Neural cell (in vitro differentiated cells): ENCODE results near the gene SURF6.

Experiments used
- CTCF ChIP-seq: fragments of 450-650 bp; IDR thresholded peaks from 2 replicates; pipeline ENCODE4 v1.5.1; 2014; ENCODE audit warnings: antibody characterized with exemption, mild to moderate bottlenecking, moderate library complexity; ENCODE audit not compliant: poor library complexity, severe bottlenecking
- EP300 ChIP-seq: fragments of 450-650 bp; conservative IDR thresholded peaks from 2 replicates; pipeline ENCODE4 v1.6.1; 2014; ENCODE audit warnings: antibody characterized with exemption, mild to moderate bottlenecking, moderate library complexity; ENCODE audit not compliant: poor library complexity, severe bottlenecking
- POLR2AphosphoS5 ChIP-seq: IDR thresholded peaks from 2 replicates; pipeline ENCODE4 v1.6.1; 2012

- TF ChIP-seq CTCF, result no peak
- no peak for TF ChIP-seq EP300
- no peak for TF ChIP-seq POLR2AphosphoS5
Measured at GRCh38 chr9:133342069-133342406, 6.0 kb upstream of the SURF6 start.
